HEK293 (cell line): ENCODE results near the gene FRRS1L.

Experiments used
- KLF16 ChIP-seq: fragments of 450-650 bp; formaldehyde crosslinking; IDR thresholded peaks from 2 replicates; pipeline ENCODE4 v1.5.1; 2017; ENCODE audit warnings: missing biosample characterization, missing genetic modification characterization
- MEIS1 ChIP-seq: sonication (generic); formaldehyde crosslinking; IDR thresholded peaks from 2 replicates; pipeline ENCODE4 v1.8.1; 2022; ENCODE audit warnings: missing genetic modification reagents, mild to moderate bottlenecking, borderline replicate concordance
- YY1 ChIP-seq: fragments of 450-650 bp; formaldehyde crosslinking; IDR thresholded peaks from 2 replicates; pipeline ENCODE4 v1.5.1; 2018; ENCODE audit warnings: missing biosample characterization, missing genetic modification characterization
- ZBTB1 ChIP-seq: fragments of 450-650 bp; formaldehyde crosslinking; IDR thresholded peaks from 2 replicates; pipeline ENCODE4 v1.5.1; 2016; ENCODE audit warnings: missing biosample characterization, missing genetic modification characterization
- ZBTB17 ChIP-seq: fragments of 450-650 bp; formaldehyde crosslinking; IDR thresholded peaks from 2 replicates; pipeline ENCODE4 v1.5.1; 2016; ENCODE audit warnings: missing biosample characterization, missing genetic modification characterization
- ZNF274 ChIP-seq, 2 experiments: fragments of 200-500 bp in 1 of 2; fragments of 450-650 bp in 1 of 2; sonication (Bioruptor generic) in 1 of 2; formaldehyde crosslinking in 1 of 2; IDR thresholded peaks; 2 replicates each; pipeline versions ENCODE4 v1.5.1 to v1.6.1; 2014 to 2016; ENCODE audit warnings: borderline replicate concordance in 1 of 2, inconsistent platforms in 1 of 2, low read length in 1 of 2, missing biosample characterization in 1 of 2, missing genetic modification characterization in 1 of 2
- ZNF324 ChIP-seq: fragments of 450-650 bp; formaldehyde crosslinking; IDR thresholded peaks from 2 replicates; pipeline ENCODE4 v1.5.1; 2016; ENCODE audit warnings: missing biosample characterization, missing genetic modification characterization
- ZNF558 ChIP-seq: fragments of 450-650 bp; formaldehyde crosslinking; IDR thresholded peaks from 2 replicates; pipeline ENCODE4 v1.5.1; 2016; ENCODE audit warnings: missing biosample characterization, missing genetic modification characterization
- ZNF768 ChIP-seq: fragments of 450-650 bp; formaldehyde crosslinking; IDR thresholded peaks from 2 replicates; pipeline ENCODE4 v1.5.1; 2018; ENCODE audit warnings: missing biosample characterization, mild to moderate bottlenecking, missing genetic modification characterization
- ZNF776 ChIP-seq: fragments of 450-650 bp; formaldehyde crosslinking; IDR thresholded peaks from 2 replicates; pipeline ENCODE4 v1.5.0; 2017; ENCODE audit warnings: missing biosample characterization, missing genetic modification characterization, borderline replicate concordance
- ZNF830 ChIP-seq: fragments of 450-650 bp; IDR thresholded peaks from 2 replicates; pipeline ENCODE4 v1.5.0; 2018; ENCODE audit warnings: missing biosample characterization, missing genetic modification characterization, low read depth, mild to moderate bottlenecking, moderate library complexity
- ZSCAN23 ChIP-seq: fragments of 450-650 bp; formaldehyde crosslinking; IDR thresholded peaks from 2 replicates; pipeline ENCODE4 v1.5.1; 2016; ENCODE audit warnings: missing biosample characterization, missing genetic modification characterization
- TF ChIP-seq, protein P1 (sequence below): fragments of 450-650 bp; formaldehyde crosslinking; IDR thresholded peaks from 2 replicates; pipeline ENCODE4 v1.5.1; 2016; ENCODE audit warnings: missing biosample characterization, missing genetic modification characterization

DNA sequence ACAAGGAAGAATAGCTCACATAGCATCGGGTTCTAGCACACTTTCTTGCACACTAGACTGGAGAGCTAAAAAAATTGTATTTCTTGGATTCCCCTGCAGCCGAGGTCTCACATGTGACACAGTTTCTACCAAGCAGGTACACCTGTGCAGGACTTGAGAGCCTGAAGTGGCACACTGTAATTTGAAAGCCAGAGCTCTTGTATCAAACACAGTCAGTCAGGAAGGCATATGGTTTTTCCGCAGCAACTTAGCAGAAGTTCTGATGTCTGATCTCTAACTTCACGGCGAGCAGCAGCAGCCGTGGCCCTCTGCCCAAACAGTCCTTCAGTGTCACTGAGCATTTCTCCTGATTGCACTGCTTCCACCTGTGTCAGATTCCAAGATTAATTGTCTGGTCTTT lies 72.8 kb downstream of the FRRS1L start:
- TF ChIP-seq, protein P1, sequence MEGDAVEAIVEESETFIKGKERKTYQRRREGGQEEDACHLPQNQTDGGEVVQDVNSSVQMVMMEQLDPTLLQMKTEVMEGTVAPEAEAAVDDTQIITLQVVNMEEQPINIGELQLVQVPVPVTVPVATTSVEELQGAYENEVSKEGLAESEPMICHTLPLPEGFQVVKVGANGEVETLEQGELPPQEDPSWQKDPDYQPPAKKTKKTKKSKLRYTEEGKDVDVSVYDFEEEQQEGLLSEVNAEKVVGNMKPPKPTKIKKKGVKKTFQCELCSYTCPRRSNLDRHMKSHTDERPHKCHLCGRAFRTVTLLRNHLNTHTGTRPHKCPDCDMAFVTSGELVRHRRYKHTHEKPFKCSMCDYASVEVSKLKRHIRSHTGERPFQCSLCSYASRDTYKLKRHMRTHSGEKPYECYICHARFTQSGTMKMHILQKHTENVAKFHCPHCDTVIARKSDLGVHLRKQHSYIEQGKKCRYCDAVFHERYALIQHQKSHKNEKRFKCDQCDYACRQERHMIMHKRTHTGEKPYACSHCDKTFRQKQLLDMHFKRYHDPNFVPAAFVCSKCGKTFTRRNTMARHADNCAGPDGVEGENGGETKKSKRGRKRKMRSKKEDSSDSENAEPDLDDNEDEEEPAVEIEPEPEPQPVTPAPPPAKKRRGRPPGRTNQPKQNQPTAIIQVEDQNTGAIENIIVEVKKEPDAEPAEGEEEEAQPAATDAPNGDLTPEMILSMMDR (tag by site-specific recombination): no peak
- TF ChIP-seq ZNF830 (tag by site-specific recombination): no peak
- TF ChIP-seq ZSCAN23 (tag by site-specific recombination): no peak
- TF ChIP-seq ZNF274 (IDR thresholded peaks at IDR 0.05; ENCODE audit: low read length): no peak
- no peak for TF ChIP-seq ZNF274 (tag by site-specific recombination; IDR thresholded peaks at IDR 0.05; ENCODE audit: borderline replicate concordance)
- TF ChIP-seq KLF16 (tag by site-specific recombination): no peak
- TF ChIP-seq ZNF558: no peak
- no peak for TF ChIP-seq MEIS1 (CRISPR knock-in tag)
- no peak for TF ChIP-seq ZBTB1
- no peak for TF ChIP-seq YY1 (tag by site-specific recombination)
- TF ChIP-seq ZNF768 (tag by site-specific recombination): no peak
- no peak for TF ChIP-seq ZNF324 (tag by site-specific recombination)
- TF ChIP-seq ZNF776: no peak
- no peak for TF ChIP-seq ZBTB17 (tag by site-specific recombination)
